GM12874 (cell line): ENCODE measurements around the gene BCOR.

Source experiments
- TF ChIP-seq, protein P1 (sequence below): IDR thresholded peaks from 2 replicates; pipeline ENCODE4 v1.5.1; 2011; ENCODE audit warnings: low read depth, mild to moderate bottlenecking, control low read depth, low read length, moderate library complexity; ENCODE audit not compliant: insufficient read depth

The BCOR gene

DNA sequence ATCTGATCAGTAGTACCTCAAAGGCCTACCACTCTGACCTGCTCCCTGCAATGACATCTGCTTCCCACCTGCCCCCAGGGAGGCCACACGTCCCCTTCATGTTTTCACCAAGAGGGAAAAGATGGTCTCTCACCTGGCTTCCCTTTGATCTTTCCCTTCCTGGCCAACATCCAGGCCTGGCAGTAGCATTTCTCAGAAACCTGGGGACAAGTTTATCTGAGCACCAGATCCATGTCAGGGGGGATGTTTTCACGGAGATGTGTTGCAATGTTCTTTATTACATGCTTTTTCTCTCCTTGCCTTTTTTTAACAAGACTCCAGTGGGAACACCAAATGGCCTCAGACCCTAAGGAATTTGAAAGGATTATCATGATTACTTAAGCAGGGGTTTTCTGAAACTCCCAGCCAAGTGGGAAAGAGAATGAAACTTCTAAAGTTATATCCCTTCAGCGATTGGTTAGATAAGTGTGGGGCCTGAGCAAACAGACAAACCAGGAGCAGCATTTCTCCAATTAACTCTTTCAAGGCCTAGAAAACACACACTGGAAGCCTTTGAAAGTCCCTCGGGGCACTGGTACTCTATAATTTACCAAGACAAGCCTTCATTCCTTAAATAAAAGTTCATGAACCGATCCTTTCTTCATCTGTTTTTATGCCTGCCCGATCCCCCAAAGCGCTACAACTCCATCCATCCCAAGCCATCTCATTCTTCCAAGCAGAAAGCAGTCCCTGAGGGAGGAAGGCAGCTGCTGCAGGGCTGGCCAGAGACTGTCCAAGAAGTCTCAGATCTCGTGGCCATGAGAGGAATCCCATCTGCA lies 94.1 kb downstream of the BCOR start:
- TF ChIP-seq, protein P1, sequence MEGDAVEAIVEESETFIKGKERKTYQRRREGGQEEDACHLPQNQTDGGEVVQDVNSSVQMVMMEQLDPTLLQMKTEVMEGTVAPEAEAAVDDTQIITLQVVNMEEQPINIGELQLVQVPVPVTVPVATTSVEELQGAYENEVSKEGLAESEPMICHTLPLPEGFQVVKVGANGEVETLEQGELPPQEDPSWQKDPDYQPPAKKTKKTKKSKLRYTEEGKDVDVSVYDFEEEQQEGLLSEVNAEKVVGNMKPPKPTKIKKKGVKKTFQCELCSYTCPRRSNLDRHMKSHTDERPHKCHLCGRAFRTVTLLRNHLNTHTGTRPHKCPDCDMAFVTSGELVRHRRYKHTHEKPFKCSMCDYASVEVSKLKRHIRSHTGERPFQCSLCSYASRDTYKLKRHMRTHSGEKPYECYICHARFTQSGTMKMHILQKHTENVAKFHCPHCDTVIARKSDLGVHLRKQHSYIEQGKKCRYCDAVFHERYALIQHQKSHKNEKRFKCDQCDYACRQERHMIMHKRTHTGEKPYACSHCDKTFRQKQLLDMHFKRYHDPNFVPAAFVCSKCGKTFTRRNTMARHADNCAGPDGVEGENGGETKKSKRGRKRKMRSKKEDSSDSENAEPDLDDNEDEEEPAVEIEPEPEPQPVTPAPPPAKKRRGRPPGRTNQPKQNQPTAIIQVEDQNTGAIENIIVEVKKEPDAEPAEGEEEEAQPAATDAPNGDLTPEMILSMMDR, result no peak

DNA sequence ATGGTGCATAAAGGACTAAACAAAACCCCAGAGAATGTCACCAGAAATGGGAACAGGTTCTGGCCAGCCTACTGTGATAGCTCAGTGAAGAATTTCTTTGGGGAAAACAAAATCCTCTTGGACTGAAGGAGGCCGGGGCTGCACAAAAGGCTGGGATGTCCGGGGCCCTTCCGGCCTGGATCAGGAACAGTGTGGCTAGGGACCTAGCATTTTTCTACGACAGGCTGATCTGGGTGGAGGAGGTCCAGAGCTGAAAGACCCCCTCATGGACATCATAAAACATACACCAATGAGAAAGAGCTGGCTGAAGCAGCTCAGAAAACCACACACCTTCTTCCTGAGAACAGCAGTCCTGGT lies 94.7 kb downstream of the BCOR start:
- TF ChIP-seq, protein P1, result no peak
